Measurements from ENCODE around the gene CFAP97D2. TPM values are rescaled to one million over a fixed set of nuclear protein-coding genes. Genes with fewer than 3 reads are reported as not detected.
A peak's percentile ranks its signal among the peaks of the same experiment; 100 is the strongest.
"Not testable (repeated sequence)": the region's sequence is repeated elsewhere in the genome, so short reads cannot be mapped to it uniquely, and the experiment has no call there.

The CFAP97D2 gene
- total RNA-seq, 1 donor from 2014 or later: not detected

- no peak for DNase-seq (ENCODE audit: low read depth, low spot score)
Measured at GRCh38 chr13:114234266-114234644, 55.2 kb downstream of the CFAP97D2 start.

GRCh38 chr13:114234645-114235421 lies 55.8 kb downstream of the CFAP97D2 start, which contains the start of gene CDC16:
Gene CDC16 (plus strand): TSS chr13:114234897. CDS start chr13:114235085, 188 bp downstream.
- DNase-seq (ENCODE audit: low read depth, low spot score): peak; percentile 74

GRCh38 chr13:114235697-114236096 lies 56.6 kb downstream of the CFAP97D2 start:
- DNase-seq (ENCODE audit: low read depth, low spot score): no peak

- no peak for DNase-seq (ENCODE audit: low read depth, low spot score)
Measured at GRCh38 chr13:114236227-114236626, 57.2 kb downstream of the CFAP97D2 start.

GRCh38 chr13:114237415-114238112 lies 58.5 kb downstream of the CFAP97D2 start:
- DNase-seq (ENCODE audit: low read depth, low spot score): no peak

- no peak for DNase-seq (ENCODE audit: low read depth, low spot score)
Measured at GRCh38 chr13:114241918-114242317, 62.9 kb downstream of the CFAP97D2 start.

GRCh38 chr13:114243971-114244370 lies 64.9 kb downstream of the CFAP97D2 start:
- no peak for DNase-seq (ENCODE audit: low read depth, low spot score)

- DNase-seq (ENCODE audit: low read depth, low spot score): no peak
Measured at GRCh38 chr13:114244637-114245036, 65.6 kb downstream of the CFAP97D2 start.

- DNase-seq (ENCODE audit: low read depth, low spot score): no peak
Measured at GRCh38 chr13:114248011-114248410, 69.0 kb downstream of the CFAP97D2 start.

GRCh38 chr13:114249077-114249476 lies 70.0 kb downstream of the CFAP97D2 start:
- DNase-seq (ENCODE audit: low read depth, low spot score): no peak

GRCh38 chr13:114251639-114252440 lies 72.8 kb downstream of the CFAP97D2 start:
- DNase-seq (ENCODE audit: low read depth, low spot score): not testable (repeated sequence)

GRCh38 chr13:114256547-114256946 lies 77.5 kb downstream of the CFAP97D2 start:
- no peak for DNase-seq (ENCODE audit: low read depth, low spot score)

- DNase-seq (ENCODE audit: low read depth, low spot score): no peak
Measured at GRCh38 chr13:114257014-114257413, 78.0 kb downstream of the CFAP97D2 start.

- DNase-seq (ENCODE audit: low read depth, low spot score): no peak
Measured at GRCh38 chr13:114258589-114258988, 79.5 kb downstream of the CFAP97D2 start.

GRCh38 chr13:114259374-114259773 lies 80.3 kb downstream of the CFAP97D2 start:
- DNase-seq (ENCODE audit: low read depth, low spot score): no peak

- DNase-seq (ENCODE audit: low read depth, low spot score): no peak
Measured at GRCh38 chr13:114259974-114260373, 80.9 kb downstream of the CFAP97D2 start.

GRCh38 chr13:114260814-114261213 lies 81.8 kb downstream of the CFAP97D2 start:
- no peak for DNase-seq (ENCODE audit: low read depth, low spot score)

- no peak for DNase-seq (ENCODE audit: low read depth, low spot score)
Measured at GRCh38 chr13:114261328-114261965, 82.4 kb downstream of the CFAP97D2 start.

GRCh38 chr13:114263578-114263977 lies 84.5 kb downstream of the CFAP97D2 start:
- no peak for DNase-seq (ENCODE audit: low read depth, low spot score)

GRCh38 chr13:114264313-114264712 lies 85.3 kb downstream of the CFAP97D2 start:
- DNase-seq (ENCODE audit: low read depth, low spot score): not testable (repeated sequence)

- DNase-seq (ENCODE audit: low read depth, low spot score): no peak
Measured at GRCh38 chr13:114264886-114265611, 86.0 kb downstream of the CFAP97D2 start.
